ENCODE measurements around the gene GPR61. TPM values are rescaled to one million over a fixed set of nuclear protein-coding genes. Genes with fewer than 3 reads are reported as not detected.

Gene GPR61
- total RNA-seq (2011; cell fraction: chromatin; rRNA removed; ENCODE audit: low replicate concordance), result not detected in 2 replicates
- total RNA-seq (2011; cell fraction: nucleolus; rRNA removed), result under 0.01 TPM in 1 of 2 replicates, not detected in the other
- total RNA-seq (2011; cell fraction: nucleoplasm; rRNA removed), result 0.29 TPM in 1 of 2 replicates, not detected in the other
- not detected in 2 replicates for total RNA-seq (2014; rRNA removed)
- total RNA-seq (2014; rRNA removed; fragmentation: Illumina TruSeq; extraction: Trizol), result 0.04 TPM in 1 of 2 replicates, not detected in the other
- total RNA-seq (2015; rRNA removed; fragmentation: Illumina TruSeq; extraction: Trizol), result 0.15 TPM in 1 of 2 replicates, not detected in the other
- total RNA-seq (2021), result not detected in 2 replicates
- 0.15 TPM in 1 of 2 replicates, not detected in the other for polyA plus RNA-seq (2011; rRNA removed)
- 0.01 TPM in 1 of 2 replicates, not detected in the other for polyA plus RNA-seq (2011; cell fraction: cytosol; rRNA removed)
- polyA plus RNA-seq (2011; cell fraction: nucleus; rRNA removed), result not detected in 2 replicates
- polyA plus RNA-seq (2012), result 0.90 and 1.3 TPM in 2 replicates
- not detected in 2 replicates for polyA plus RNA-seq (2014; fragmentation: Illumina TruSeq; extraction: Trizol)
- polyA plus RNA-seq (2014; fragmentation: Nextera tagmentation; extraction: Ambion mirVana), result 1 to 10 TPM in 1 of 2 experiments, under 1 TPM in 1; 0.65 to 1.1 TPM
- polyA plus RNA-seq (2014; rRNA removed), result 0.25 TPM in 1 of 2 replicates, not detected in the other
- polyA minus RNA-seq (2011; rRNA and poly(A)+ RNA removed), result 0.28 and 0.54 TPM in 2 replicates
- not detected in 2 replicates for polyA minus RNA-seq (2011; cell fraction: cytosol; rRNA and poly(A)+ RNA removed)
- 0.89 TPM in 1 of 2 replicates, not detected in the other for polyA minus RNA-seq (2011; cell fraction: nucleus; rRNA and poly(A)+ RNA removed)
- Bru-seq, nascent RNA, result percentile 30 among the genes with signal in this experiment
- BruChase-seq, experiment 1, labeled RNA remaining after a 2-hour chase, result percentile 18 among the genes with signal in this experiment
- not detected for BruChase-seq, experiment 2, labeled RNA remaining after a 6-hour chase
- long read RNA-seq, experiment 1, result 0 reads
- long read RNA-seq, experiment 2, result 0 reads
- long read RNA-seq, experiment 3, result 0 reads

GRCh38 chr1:109539676-109540075 is at the start of gene GPR61:
TSS of gene GPR61 (plus strand) at chr1:109539872. CDS start at chr1:109543023, 3,151 bp downstream.
- WGBS (ENCODE audit: insufficient coverage, low coverage, missing lambda C conversion rate), result 9% methylated on average over 7 of the region's 7 CpGs
- Histone ChIP-seq H3K4me2 (ENCODE audit: insufficient read depth, low read length) (no peak within 1 kb of the TSS), H2AFZ (ENCODE audit: low read depth, low read length) (no peak within 1 kb of the TSS), H3K79me2 (ENCODE audit: control insufficient read depth, insufficient read depth, low read length) (no peaks in the 10 kb centered on the region), H3K4me1 (replicated peaks in 1 of 2; ENCODE audit: control insufficient read depth in 2 of 2, insufficient read depth in 2 of 2, low read length in 2 of 2) (peaks cover 2 to 16% of the 10 kb centered on the region in 2 experiments; a peak in 3 of 5 replicates), H3K27ac (ENCODE audit: extremely low read depth, low read depth, low read length) (no peak within 1 kb of the TSS), H3K9ac (ENCODE audit: insufficient read depth in 1 of 2, low read depth in 2 of 2, low read length in 2 of 2) (peak within 1 kb of the TSS in 1 of 2 experiments; percentile 12; a peak in 1 of 4 replicates), H3K36me3 (ENCODE audit: control insufficient read depth, insufficient read depth, low read length) (no peaks in the 10 kb centered on the region), H3K9me3 (replicated peaks; ENCODE audit: control insufficient read depth, insufficient read depth, low read depth, low read length) (no peaks in the 10 kb centered on the region), H3K9me1 (ENCODE audit: control insufficient read depth, insufficient read depth, low read length) (no peaks in the 10 kb centered on the region), H3K27me3 (ENCODE audit: control insufficient read depth in 2 of 2, insufficient read depth in 2 of 2, low read length in 2 of 2) (peaks cover 2 to 13% of the 10 kb centered on the region in 2 experiments; a peak in 2 of 5 replicates), H4K20me1 (replicated peaks; ENCODE audit: control insufficient read depth, insufficient read depth, low read length) (no peaks in the 10 kb centered on the region), H3K4me3 (no peak within 1 kb of the TSS)
- ATAC-seq (0 out of 3 replicates have a peak, but pooled peaks have one; percentile 15), FAIRE-seq (no peak), DNase-seq (ENCODE audit: extremely low read depth in 1 of 4, low spot score in 3 of 4) (peak in 1 of 4 experiments; percentile 5)
- ChIA-PET POLR2A (interaction anchor here (0.6 to 3.6 kb wide), 6 partner anchors 9 to 299 kb away, joined by 3 to 19 read pairs (median 3); partner anchors contain the start of gene GNAI3), CTCF (ENCODE audit: low intra/inter-chr PET ratio) (no interaction called here)
- no TSS peak for BruUV-seq (replicated peaks)
- in situ Hi-C loops (cut with MboI), result no loop called here
- no peak for TF ChIP-seq GMEB1 (CRISPR knock-in tag; IDR thresholded peaks at IDR 0.05)
- intact Hi-C loops (cut with micrococcal nuclease), result loop anchor here (10.0 kb wide), 1 partner anchor 425 kb away; the partner anchor contains the start of gene ELAPOR1

Measured in K562 (cell line).